Smooth muscle cell (in vitro differentiated cells): ENCODE results near the gene MBP. TPM values are rescaled to one million over a fixed set of nuclear protein-coding genes. Genes with fewer than 3 reads are reported as not detected.

Source experiments
- DNase-seq: peaks from one replicate; lab custom pipeline; 2025; ENCODE audit not compliant: unreplicated experiment; lab: John Stamatoyannopoulos, UW
- H2AFZ ChIP-seq: fragments of 200-600 bp; sonication (generic); 2 replicates; pipeline ENCODE4 v1.6.0; 2016; ENCODE audit warnings: antibody characterized with exemption, low read depth, mild to moderate bottlenecking
- H3F3A ChIP-seq: fragments of 200-600 bp; sonication (generic); 2 replicates; pipeline ENCODE4 v1.6.0; 2017; ENCODE audit warnings: antibody characterized with exemption, low read depth
- H3K27ac ChIP-seq: fragments of 200-600 bp; sonication (generic); 2 replicates; pipeline ENCODE4 v1.5.1; 2016; ENCODE audit warnings: low read depth, mild to moderate bottlenecking
- H3K27me3 ChIP-seq: fragments of 200-600 bp; sonication (generic); 2 replicates; pipeline ENCODE4 v1.6.1; 2016; ENCODE audit warnings: low read depth, mild to moderate bottlenecking
- H3K36me3 ChIP-seq: fragments of 200-600 bp; sonication (generic); 2 replicates; pipeline ENCODE4 v1.5.1; 2016; ENCODE audit warnings: low read depth
- H3K4me1 ChIP-seq: fragments of 200-600 bp; sonication (generic); 2 replicates; pipeline ENCODE4 v1.5.1; 2016; ENCODE audit warnings: low read depth
- H3K4me2 ChIP-seq: fragments of 200-600 bp; sonication (generic); 2 replicates; pipeline ENCODE4 v1.6.0; 2016; ENCODE audit warnings: mild to moderate bottlenecking
- H3K4me3 ChIP-seq: fragments of 200-600 bp; sonication (generic); 2 replicates; pipeline ENCODE4 v1.5.1; 2016; ENCODE audit warnings: mild to moderate bottlenecking
- H3K79me2 ChIP-seq: fragments of 200-600 bp; sonication (generic); 2 replicates; pipeline ENCODE4 v1.6.0; 2016; ENCODE audit warnings: low read depth, mild to moderate bottlenecking
- H3K9ac ChIP-seq: fragments of 200-600 bp; sonication (generic); 2 replicates; pipeline ENCODE4 v1.6.0; 2016; ENCODE audit warnings: low read depth
- H3K9me3 ChIP-seq: fragments of 200-600 bp; sonication (generic); replicated peaks from 2 replicates; pipeline ENCODE4 v1.5.1; 2016; ENCODE audit warnings: low read depth
- H4K20me1 ChIP-seq: fragments of 200-600 bp; sonication (generic); 2 replicates; pipeline ENCODE4 v1.6.0; 2016; ENCODE audit warnings: low read depth
- WGBS: methylation state at CpG from one replicate; pipeline ENCODE4 v1.1.7; 2016; ENCODE audit warnings: low lambda C conversion rate; 5-methylcytosine and 5-hydroxymethylcytosine counted together
- polyA plus RNA-seq: library from polyadenylated mRNA; unstranded; fragments of >200 nt; fragmentation: Nextera tagmentation; extraction: Ambion mirVana; gene quantifications from 2 replicates; pipeline ENCODE4 v1.2.1, GENCODE V29; 2016
- total RNA-seq: library from RNA; depleted of rRNA; stranded (reverse); fragments of >200 nt; gene quantifications from 2 replicates; pipeline ENCODE4 v1.2.3, GENCODE V29; 2014
- TF ChIP-seq, protein P1 (sequence below): fragments of 200-600 bp; sonication (generic); IDR thresholded peaks from 2 replicates; pipeline ENCODE4 v1.5.1; 2017; ENCODE audit warnings: borderline replicate concordance, mild to moderate bottlenecking, antibody characterized with exemption; ENCODE audit not compliant: insufficient read depth, poor library complexity, severe bottlenecking

MBP gene
- total and polyA plus RNA-seq, 2 experiments from 2014 or later, result 1.4 to 5.1 TPM

GRCh38 chr18:77025831-77026363 is 106.7 kb downstream of the MBP start:
- 95% methylated on average over 28 of the region's 28 CpGs for WGBS
- Histone ChIP-seq H3F3A (no peaks in the 10 kb centered on the region), H2AFZ (no peak overlapping the region), H3K4me2 (no peak overlapping the region), H3K4me1 (no peaks in the 10 kb centered on the region), H4K20me1 (no peaks in the 10 kb centered on the region), H3K27me3 (no peaks in the 10 kb centered on the region), H3K9ac (no peak overlapping the region), H3K36me3 (no peaks in the 10 kb centered on the region), H3K4me3 (no peak overlapping the region), H3K79me2 (no peaks in the 10 kb centered on the region), H3K27ac (no peak overlapping the region), H3K9me3 (no peaks in the 10 kb centered on the region)
- TF ChIP-seq, protein P1, sequence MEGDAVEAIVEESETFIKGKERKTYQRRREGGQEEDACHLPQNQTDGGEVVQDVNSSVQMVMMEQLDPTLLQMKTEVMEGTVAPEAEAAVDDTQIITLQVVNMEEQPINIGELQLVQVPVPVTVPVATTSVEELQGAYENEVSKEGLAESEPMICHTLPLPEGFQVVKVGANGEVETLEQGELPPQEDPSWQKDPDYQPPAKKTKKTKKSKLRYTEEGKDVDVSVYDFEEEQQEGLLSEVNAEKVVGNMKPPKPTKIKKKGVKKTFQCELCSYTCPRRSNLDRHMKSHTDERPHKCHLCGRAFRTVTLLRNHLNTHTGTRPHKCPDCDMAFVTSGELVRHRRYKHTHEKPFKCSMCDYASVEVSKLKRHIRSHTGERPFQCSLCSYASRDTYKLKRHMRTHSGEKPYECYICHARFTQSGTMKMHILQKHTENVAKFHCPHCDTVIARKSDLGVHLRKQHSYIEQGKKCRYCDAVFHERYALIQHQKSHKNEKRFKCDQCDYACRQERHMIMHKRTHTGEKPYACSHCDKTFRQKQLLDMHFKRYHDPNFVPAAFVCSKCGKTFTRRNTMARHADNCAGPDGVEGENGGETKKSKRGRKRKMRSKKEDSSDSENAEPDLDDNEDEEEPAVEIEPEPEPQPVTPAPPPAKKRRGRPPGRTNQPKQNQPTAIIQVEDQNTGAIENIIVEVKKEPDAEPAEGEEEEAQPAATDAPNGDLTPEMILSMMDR, result no peak
- DNase-seq, result no peak

DNA sequence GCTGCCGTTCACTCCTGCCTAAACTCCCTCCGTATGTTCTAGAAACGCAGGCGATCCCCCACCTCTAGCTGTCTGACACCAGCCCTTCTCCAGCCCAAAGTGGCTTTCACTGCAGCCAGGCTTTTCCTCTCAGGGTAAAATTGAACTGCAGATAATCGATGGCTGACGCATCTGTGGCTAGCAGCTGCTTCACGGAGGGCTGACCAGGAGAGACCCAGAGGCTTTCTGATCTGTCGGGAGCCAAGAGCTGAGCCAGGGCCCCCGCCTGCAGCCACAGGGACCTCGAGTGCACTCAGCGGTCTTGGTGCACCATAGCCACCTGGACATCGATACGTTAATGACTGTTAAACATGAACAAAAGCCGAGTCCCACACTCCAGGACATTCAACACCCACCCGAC is 107.5 kb downstream of the MBP start:
- TF ChIP-seq, protein P1, result no peak
- H3K9ac ChIP-seq, result no peak overlapping the region
- no peak overlapping the region for H2AFZ ChIP-seq
- H3K27ac ChIP-seq, result no peak overlapping the region
- H3K79me2 ChIP-seq, result no peaks in the 10 kb centered on the region
- H3K4me1 ChIP-seq, result no peaks in the 10 kb centered on the region
- 90% methylated on average over 15 of the region's 15 CpGs for WGBS
- DNase-seq, result no peak
- no peak overlapping the region for H3K4me2 ChIP-seq
- no peaks in the 10 kb centered on the region for H4K20me1 ChIP-seq
- H3K27me3 ChIP-seq, result no peaks in the 10 kb centered on the region
- no peak overlapping the region for H3K4me3 ChIP-seq
- no peaks in the 10 kb centered on the region for H3K36me3 ChIP-seq
- no peaks in the 10 kb centered on the region for H3K9me3 ChIP-seq
- no peaks in the 10 kb centered on the region for H3F3A ChIP-seq

DNA sequence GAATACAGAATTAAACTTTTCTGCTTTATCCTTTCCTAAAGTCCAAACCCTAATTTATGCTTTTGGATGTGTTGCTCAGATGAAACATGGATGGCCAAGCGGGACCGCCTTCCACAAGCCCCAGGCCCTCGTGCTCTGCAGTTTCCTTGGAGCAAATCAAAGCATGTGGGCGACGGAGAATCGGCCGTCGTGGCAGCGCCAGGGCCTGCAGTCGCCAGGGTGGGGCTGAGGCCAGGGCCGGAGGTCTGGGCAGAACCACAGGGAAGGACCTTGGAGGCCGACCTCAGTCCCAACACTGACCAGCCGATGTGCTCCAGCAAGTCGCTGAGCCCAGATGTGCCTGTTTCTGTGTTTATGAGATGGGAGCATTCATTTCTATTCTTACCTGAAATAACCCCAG is 108.1 kb downstream of the MBP start:
- Histone ChIP-seq H3K27ac (no peak overlapping the region), H3K36me3 (no peaks in the 10 kb centered on the region), H3K79me2 (no peaks in the 10 kb centered on the region), H3K4me1 (no peaks in the 10 kb centered on the region), H2AFZ (no peak overlapping the region), H4K20me1 (no peaks in the 10 kb centered on the region), H3F3A (no peaks in the 10 kb centered on the region), H3K4me2 (no peak overlapping the region), H3K9me3 (no peaks in the 10 kb centered on the region), H3K27me3 (no peaks in the 10 kb centered on the region), H3K4me3 (no peak overlapping the region), H3K9ac (no peak overlapping the region)
- TF ChIP-seq, protein P1, result no peak
- WGBS, result 92% methylated on average over 14 of the region's 14 CpGs
- no peak for DNase-seq

DNA sequence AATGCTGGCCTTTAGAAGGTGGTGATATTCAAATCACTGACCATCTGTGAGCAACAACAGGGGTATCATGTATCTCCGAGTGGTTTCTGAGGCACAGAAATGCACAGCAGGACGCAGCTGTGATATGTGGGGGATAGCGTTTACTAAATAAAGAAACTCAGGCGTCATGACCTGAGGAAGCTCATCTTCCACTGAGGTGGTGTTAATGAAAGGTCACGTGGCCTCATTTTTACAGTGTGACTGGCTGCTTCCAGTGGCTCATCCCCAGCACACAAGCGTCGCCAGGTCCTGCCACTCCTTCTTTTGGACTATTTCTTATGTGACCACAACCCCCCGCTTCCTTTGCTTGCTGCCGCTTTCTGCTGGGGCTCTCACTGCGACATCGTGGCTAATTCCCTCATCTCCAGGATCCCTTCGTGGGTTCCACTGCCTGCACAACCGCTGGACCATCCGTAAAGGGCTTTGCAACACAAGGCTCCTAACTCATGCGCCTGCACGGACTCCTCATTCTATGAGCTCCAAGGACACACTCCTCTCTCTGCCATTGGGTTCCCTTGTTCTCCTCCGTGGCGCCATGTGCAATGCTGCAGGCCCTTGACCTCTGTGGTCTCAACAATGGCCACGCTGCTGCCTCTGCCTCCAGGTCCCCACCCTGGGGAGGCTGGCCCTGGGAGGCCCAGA is 109.3 kb downstream of the MBP start:
- DNase-seq, result no peak
- Histone ChIP-seq H3K4me1 (no peaks in the 10 kb centered on the region), H3K36me3 (no peaks in the 10 kb centered on the region), H3K27me3 (no peaks in the 10 kb centered on the region), H3K9ac (no peak overlapping the region), H3K9me3 (no peaks in the 10 kb centered on the region), H2AFZ (no peak overlapping the region), H3K27ac (no peak overlapping the region), H3F3A (no peaks in the 10 kb centered on the region), H3K79me2 (no peaks in the 10 kb centered on the region), H3K4me3 (no peak overlapping the region), H4K20me1 (no peaks in the 10 kb centered on the region), H3K4me2 (no peak overlapping the region)
- TF ChIP-seq, protein P1, result no peak
- WGBS, result 89% methylated on average over 19 of the region's 19 CpGs
